Measurements from ENCODE around the gene USH1G. TPM values are rescaled to one million over a fixed set of nuclear protein-coding genes. Genes with fewer than 3 reads are reported as not detected.
A peak's percentile ranks its signal among the peaks of the same experiment; 100 is the strongest.

The USH1G gene
- total and polyA plus RNA-seq, 2 of the 13 experiments (the other 11 are each of a cell fraction or from before 2014, with no cell fraction given): 0.04 TPM; not detected in 1

GRCh38 chr17:74873037-74873873 lies 49.8 kb downstream of the USH1G start (continued):
- no peak for TF ChIP-seq DBP (CRISPR knock-in tag; IDR thresholded peaks at IDR 0.05; ENCODE audit: not compliant biosample characterization)
- peak; percentile 17; the same call in 1 of the 2 replicates for TF ChIP-seq ZBTB20 (CRISPR knock-in tag; IDR thresholded peaks at IDR 0.05; ENCODE audit: borderline replicate concordance, low read depth)
- no peak for TF ChIP-seq RNF219 (CRISPR knock-in tag; IDR thresholded peaks at IDR 0.05)
- no peak for TF ChIP-seq DNMT3B (CRISPR knock-in tag; conservative IDR thresholded peaks at IDR 0.05)
- TF ChIP-seq ARID3A (IDR thresholded peaks at IDR 0.05; ENCODE audit: low read depth, low read length): peak; percentile 69
- TF ChIP-seq NR0B2 (CRISPR knock-in tag; IDR thresholded peaks at IDR 0.05): no peak
- peak; percentile 80; the same call in 1 of the 2 replicates for TF ChIP-seq ZNF557 (CRISPR knock-in tag; IDR thresholded peaks at IDR 0.05)
- TF ChIP-seq CREB3 (CRISPR knock-in tag; IDR thresholded peaks at IDR 0.05): no peak
- TF ChIP-seq GATA4 (IDR thresholded peaks at IDR 0.05; ENCODE audit: borderline replicate concordance, low read depth): peak; percentile 83; the same call in 1 of the 2 replicates
- TF ChIP-seq ZNF83 (CRISPR knock-in tag; IDR thresholded peaks at IDR 0.05; ENCODE audit: borderline replicate concordance): no peak
- no peak; the same call in 1 of the 2 replicates for TF ChIP-seq NAIF1 (CRISPR knock-in tag; IDR thresholded peaks at IDR 0.05; ENCODE audit: borderline replicate concordance)
- no peak; the same call in 1 of the 2 replicates for TF ChIP-seq ZNF263 (CRISPR knock-in tag; IDR thresholded peaks at IDR 0.05)
- TF ChIP-seq BHLHE40 (IDR thresholded peaks at IDR 0.05; ENCODE audit: low read length): no peak; the same call in 1 of the 2 replicates
- no peak; the same call in 1 of the 2 replicates for TF ChIP-seq ZSCAN9 (CRISPR knock-in tag; IDR thresholded peaks at IDR 0.05; ENCODE audit: borderline replicate concordance)
- TF ChIP-seq ZNF850 (CRISPR knock-in tag; conservative IDR thresholded peaks at IDR 0.05): no peak
- no peak for TF ChIP-seq THYN1 (CRISPR knock-in tag; IDR thresholded peaks at IDR 0.05; ENCODE audit: borderline replicate concordance, low read depth)
- no peak for TF ChIP-seq JUN (CRISPR knock-in tag; IDR thresholded peaks at IDR 0.05)
- TF ChIP-seq GZF1 (CRISPR knock-in tag; IDR thresholded peaks at IDR 0.05): no peak
- TF ChIP-seq TAF15 (IDR thresholded peaks at IDR 0.05; ENCODE audit: low read depth, low read length, poor library complexity, severe bottlenecking): no peak

Data from HepG2 (cell line).